ENCODE measurements around the gene FBXO38. TPM values are rescaled to one million over a fixed set of nuclear protein-coding genes. Genes with fewer than 3 reads are reported as not detected.

FBXO38 gene
- total and polyA plus RNA-seq, 7 donors = 13.3 to 42.7 (median 31.4) TPM

- Histone ChIP-seq H3K27ac (no peak overlapping the region), H3K27me3 (ENCODE audit: insufficient read depth in 3 of 3, low read length in 2 of 3) (no peaks in the 10 kb centered on the region), H3K36me3 (ENCODE audit: insufficient read depth in 1 of 2, low read depth in 1 of 2) (no peaks in the 10 kb centered on the region), H3K4me3 (no peak overlapping the region), H3K9me3 (no peaks in the 10 kb centered on the region), H3K4me1 (peaks cover 18% of the 10 kb centered on the region)
- intact Hi-C loops (cut with DNase I) = no loop called here
- TF ChIP-seq, protein P1, sequence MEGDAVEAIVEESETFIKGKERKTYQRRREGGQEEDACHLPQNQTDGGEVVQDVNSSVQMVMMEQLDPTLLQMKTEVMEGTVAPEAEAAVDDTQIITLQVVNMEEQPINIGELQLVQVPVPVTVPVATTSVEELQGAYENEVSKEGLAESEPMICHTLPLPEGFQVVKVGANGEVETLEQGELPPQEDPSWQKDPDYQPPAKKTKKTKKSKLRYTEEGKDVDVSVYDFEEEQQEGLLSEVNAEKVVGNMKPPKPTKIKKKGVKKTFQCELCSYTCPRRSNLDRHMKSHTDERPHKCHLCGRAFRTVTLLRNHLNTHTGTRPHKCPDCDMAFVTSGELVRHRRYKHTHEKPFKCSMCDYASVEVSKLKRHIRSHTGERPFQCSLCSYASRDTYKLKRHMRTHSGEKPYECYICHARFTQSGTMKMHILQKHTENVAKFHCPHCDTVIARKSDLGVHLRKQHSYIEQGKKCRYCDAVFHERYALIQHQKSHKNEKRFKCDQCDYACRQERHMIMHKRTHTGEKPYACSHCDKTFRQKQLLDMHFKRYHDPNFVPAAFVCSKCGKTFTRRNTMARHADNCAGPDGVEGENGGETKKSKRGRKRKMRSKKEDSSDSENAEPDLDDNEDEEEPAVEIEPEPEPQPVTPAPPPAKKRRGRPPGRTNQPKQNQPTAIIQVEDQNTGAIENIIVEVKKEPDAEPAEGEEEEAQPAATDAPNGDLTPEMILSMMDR (IDR thresholded peaks at IDR 0.05) = no peak
- 71 to 81% (median 77%) methylated on average over 2 of the region's 2 CpGs for WGBS, 3 donors
- no peak for DNase-seq
- no peak for ATAC-seq
These were observed 105.0 kb downstream of the FBXO38 start for GRCh38 chr5:148488757-148489156.

- no peaks in the 10 kb centered on the region for H3K9me3 ChIP-seq
- intact Hi-C loops (cut with DNase I) = no loop called here
- no peaks in the 10 kb centered on the region for H3K36me3 ChIP-seq (ENCODE audit: insufficient read depth in 1 of 2, low read depth in 1 of 2)
- peaks cover 18% of the 10 kb centered on the region for H3K4me1 ChIP-seq
- H3K4me3 ChIP-seq = no peak overlapping the region
- no peaks in the 10 kb centered on the region for H3K27me3 ChIP-seq (ENCODE audit: insufficient read depth in 3 of 3, low read length in 2 of 3)
- WGBS, 3 donors = 23 to 53% (median 32%) methylated on average over 10 of the region's 10 CpGs
- no peak overlapping the region for H3K27ac ChIP-seq
- TF ChIP-seq, protein P1 (IDR thresholded peaks at IDR 0.05) = no peak
- ATAC-seq = peak; percentile 51 to 87 (median 84)
- DNase-seq = no peak
These were observed 107.4 kb downstream of the FBXO38 start for GRCh38 chr5:148491015-148491792.

DNA sequence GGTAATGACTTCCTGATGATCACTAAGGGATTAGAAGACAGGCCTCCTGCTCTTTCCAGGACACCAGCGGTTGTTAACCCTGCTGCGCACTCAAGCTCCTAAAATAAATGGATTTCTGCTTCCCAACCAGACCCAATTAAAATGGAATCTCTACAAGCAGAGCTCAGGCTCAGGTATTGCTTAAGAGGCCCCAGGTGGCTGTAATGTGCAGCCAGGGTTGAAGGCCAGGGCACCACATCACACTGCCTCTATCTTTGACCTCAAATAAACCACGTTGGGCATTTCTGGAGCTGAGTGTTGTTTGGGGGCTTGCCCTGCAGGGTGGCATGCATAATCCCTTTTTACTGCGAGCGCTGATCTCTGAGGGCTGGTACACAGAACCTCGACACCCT is 108.0 kb downstream of the FBXO38 start:
- WGBS, 3 donors = 31 to 57% (median 37%) methylated on average over 6 of the region's 6 CpGs
- H3K27me3 ChIP-seq (ENCODE audit: insufficient read depth in 3 of 3, low read length in 2 of 3) = no peaks in the 10 kb centered on the region
- peaks cover 18% of the 10 kb centered on the region for H3K4me1 ChIP-seq
- no peak overlapping the region for H3K4me3 ChIP-seq
- H3K36me3 ChIP-seq (ENCODE audit: insufficient read depth in 1 of 2, low read depth in 1 of 2) = no peaks in the 10 kb centered on the region
- no peak for DNase-seq
- H3K27ac ChIP-seq = no peak overlapping the region
- peak in 3 of 4 donors; percentile 42 to 79 (median 50) for ATAC-seq
- TF ChIP-seq, protein P1 (IDR thresholded peaks at IDR 0.05) = no peak
- H3K9me3 ChIP-seq = no peaks in the 10 kb centered on the region
- intact Hi-C loops (cut with DNase I) = no loop called here

- no peak for DNase-seq
- H3K36me3 ChIP-seq (ENCODE audit: insufficient read depth in 1 of 2, low read depth in 1 of 2) = no peaks in the 10 kb centered on the region
- no peak for ATAC-seq
- intact Hi-C loops (cut with DNase I) = no loop called here
- no peaks in the 10 kb centered on the region for H3K9me3 ChIP-seq
- H3K27ac ChIP-seq = no peak overlapping the region
- H3K4me3 ChIP-seq = no peak overlapping the region
- WGBS, 3 donors = 89 to 100% (median 89%) methylated on average over 1 of the region's 1 CpG
- H3K27me3 ChIP-seq (ENCODE audit: insufficient read depth in 3 of 3, low read length in 2 of 3) = no peaks in the 10 kb centered on the region
- TF ChIP-seq, protein P1 (IDR thresholded peaks at IDR 0.05) = no peak
- H3K4me1 ChIP-seq = peaks cover 18% of the 10 kb centered on the region
These were observed 108.6 kb downstream of the FBXO38 start for GRCh38 chr5:148492351-148492750.

Other genes starting within 250 kb of the FBXO38 start
- gene SPINK14, start 215.4 kb upstream of the FBXO38 start, total RNA-seq = not detected
- not detected for gene SPINK14, start 215.4 kb upstream of the FBXO38 start, polyA plus RNA-seq
- not detected for gene SPINK6, start 180.9 kb upstream of the FBXO38 start, total RNA-seq
- gene SPINK6, start 180.9 kb upstream of the FBXO38 start, polyA plus RNA-seq = not detected
- not detected for gene MARCOL, start 145.4 kb upstream of the FBXO38 start, total RNA-seq
- gene MARCOL, start 145.4 kb upstream of the FBXO38 start, polyA plus RNA-seq = not detected
- gene SPINK13, start 115.2 kb upstream of the FBXO38 start, total RNA-seq = not detected
- gene SPINK13, start 115.2 kb upstream of the FBXO38 start, polyA plus RNA-seq = under 1 TPM in 1 of 3 donors, not detected in 2; 0.25 TPM
- not detected for gene SPINK7, start 71.5 kb upstream of the FBXO38 start, total RNA-seq
- gene SPINK7, start 71.5 kb upstream of the FBXO38 start, polyA plus RNA-seq = not detected
- gene SPINK9, start 48.4 kb upstream of the FBXO38 start, total RNA-seq = not detected
- gene SPINK9, start 48.4 kb upstream of the FBXO38 start, polyA plus RNA-seq = not detected

All from psoas muscle (tissue), 8 donors.